GM12878 (cell line): Measurements from ENCODE around the gene SLC18A3. TPM values are rescaled to one million over a fixed set of nuclear protein-coding genes. Genes with fewer than 3 reads are reported as not detected.

Source experiments
- ATAC-seq: fragments of 200-7000 bp; cut with Tn5 transposase; 3 replicates; pipeline ENCODE4 v1.9.1; 2020; ENCODE audit warnings: mild to moderate bottlenecking, moderate library complexity
- BruUV-seq: library from RNA; stranded (reverse); fragments of 400-500 nt; replicated peaks from 2 replicates; lab custom pipeline; 2021; lab: Mats Ljungman, UMichigan
- CTCF ChIA-PET: fragments of 300-600 bp; sonication (Branson Sonifier 250); formaldehyde crosslinking; extraction: SDS; loops from one replicate; lab custom pipeline; 2021; ENCODE audit warnings: inconsistent platforms; lab: Yijun Ruan, JAX
- POLR2A ChIA-PET: fragments of 350-600 bp; formaldehyde crosslinking; extraction: SDS; loops from one replicate; lab custom pipeline; 2021; ENCODE audit warnings: inconsistent platforms; lab: Charles Lee
- RAD21 ChIA-PET: fragments of 300-600 bp; sonication (Branson Sonifier 250); formaldehyde crosslinking; loops from one replicate; lab custom pipeline; 2023; ENCODE audit warnings: antibody characterized with exemption; ENCODE audit not compliant: unreplicated experiment; lab: Charles Lee
- SMC1A ChIA-PET: fragments of 300-600 bp; sonication (Branson Sonifier 250); formaldehyde crosslinking; loops from one replicate; lab custom pipeline; 2023; ENCODE audit not compliant: unreplicated experiment, uncharacterized antibody; lab: Charles Lee
- DNase-seq: peaks from one replicate; pipeline ENCODE4 v3.0.0-alpha.2; 2011; ENCODE audit warnings: low read depth, low spot score
- FAIRE-seq: peaks from 3 replicates; lab custom pipeline; 2011; peaks lifted over from hg19 to GRCh38; lab: Jason Lieb, UNC
- H2AFZ ChIP-seq: 2 replicates; pipeline ENCODE4 v1.6.0; 2011; ENCODE audit warnings: low read depth, low read length, control low read depth; ENCODE audit not compliant: control insufficient read depth
- H3K27ac ChIP-seq: 2 replicates; pipeline ENCODE4 v1.5.1; 2011; ENCODE audit warnings: control low read depth; ENCODE audit not compliant: control insufficient read depth, insufficient read depth
- H3K27me3 ChIP-seq, 2 experiments: replicated peaks in 1 of 2; 2 replicates each; pipeline versions ENCODE4 v1.6.0 to v1.6.1; 2011; ENCODE audit warnings: low read length in 1 of 2; ENCODE audit not compliant: control insufficient read depth in 2 of 2, insufficient read depth in 2 of 2
- H3K36me3 ChIP-seq, 2 experiments: 2 replicates each; pipeline ENCODE4 v1.5.1; 2011; ENCODE audit warnings: low read length in 1 of 2; ENCODE audit not compliant: control insufficient read depth in 2 of 2, insufficient read depth in 2 of 2
- H3K4me1 ChIP-seq: 2 replicates; pipeline ENCODE4 v1.6.1; 2011; ENCODE audit warnings: mild to moderate bottlenecking, low read length, moderate library complexity, mixed read lengths; ENCODE audit not compliant: control insufficient read depth, insufficient read depth
- H3K4me2 ChIP-seq: 2 replicates; pipeline ENCODE4 v1.6.0; 2011; ENCODE audit warnings: control low read depth; ENCODE audit not compliant: control insufficient read depth, insufficient read depth
- H3K4me3 ChIP-seq: fragments of 200-600 bp; sonication (generic); 2 replicates; pipeline ENCODE4 v1.5.1; 2016
- H3K79me2 ChIP-seq: 2 replicates; pipeline ENCODE4 v1.6.0; 2011; ENCODE audit warnings: low read length; ENCODE audit not compliant: control insufficient read depth, insufficient read depth
- H3K9ac ChIP-seq: 2 replicates; pipeline ENCODE4 v1.8.0; 2011; ENCODE audit warnings: low read length, control low read depth, mixed read lengths; ENCODE audit not compliant: control insufficient read depth, insufficient read depth
- H3K9me3 ChIP-seq: replicated peaks from 3 replicates; pipeline ENCODE4 v1.5.1; 2011; ENCODE audit warnings: mild to moderate bottlenecking, low read length; ENCODE audit not compliant: control insufficient read depth, insufficient read depth
- H4K20me1 ChIP-seq: 2 replicates; pipeline ENCODE4 v1.6.0; 2011; ENCODE audit not compliant: control insufficient read depth, insufficient read depth
- GABPA ChIP-seq: IDR thresholded peaks from 2 replicates; pipeline ENCODE4 v1.6.1; 2014; ENCODE audit warnings: antibody characterized with exemption, low read depth, mild to moderate bottlenecking, inconsistent platforms
- KLF5 ChIP-seq: fragments of 450-650 bp; IDR thresholded peaks from 2 replicates; pipeline ENCODE4 v1.6.1; 2014; ENCODE audit warnings: mild to moderate bottlenecking; ENCODE audit not compliant: partially characterized antibody
- MTA2 ChIP-seq: fragments of 450-650 bp; IDR thresholded peaks from 2 replicates; pipeline ENCODE4 v1.6.1; 2016; ENCODE audit warnings: low read depth, mild to moderate bottlenecking, moderate library complexity
- NR2F1 ChIP-seq: fragments of 450-650 bp; conservative IDR thresholded peaks from 2 replicates; pipeline ENCODE4 v1.6.1; 2017; ENCODE audit warnings: mild to moderate bottlenecking
- PAX5 ChIP-seq: IDR thresholded peaks from 2 replicates; pipeline ENCODE4 v1.6.1; 2011; ENCODE audit warnings: low read depth, low read length, borderline replicate concordance
- TAF1 ChIP-seq: IDR thresholded peaks from 2 replicates; pipeline ENCODE4 v1.6.1; 2011; ENCODE audit warnings: mild to moderate bottlenecking, low read depth, low read length, borderline replicate concordance
- TBL1XR1 ChIP-seq: IDR thresholded peaks from 2 replicates; pipeline ENCODE4 v1.6.1; 2012; ENCODE audit warnings: low read depth, low read length, improper control_type of control experiment
- WGBS: methylation state at CpG from one replicate; pipeline ENCODE4 v1.1.6; 2016; ENCODE audit warnings: low lambda C conversion rate; ENCODE audit not compliant: insufficient replicate concordance, insufficient coverage; ENCODE audit errors: missing lambda C conversion rate; 5-methylcytosine and 5-hydroxymethylcytosine counted together
- in situ Hi-C: fragments of 300-500 bp; cut with MboI; formaldehyde crosslinking; loops from 9 replicates; pipeline ENCODE4 v1.14.3; 2018; ENCODE audit warnings: mixed read lengths
- intact Hi-C: fragments of 100-400 bp; cut with micrococcal nuclease; formaldehyde crosslinking; loops from one replicate; pipeline ENCODE4 v1.14.2; 2022; ENCODE audit not compliant: unreplicated experiment
- polyA plus RNA-seq, 11 experiments: library from polyadenylated mRNA; depleted of rRNA in 4 of 11; unstranded in 6 of 11; stranded (reverse) in 5 of 11; fragments of >200 nt; fragmentation: Nextera tagmentation in 4 of 11; fragmentation: Illumina TruSeq in 1 of 11; extraction: Ambion mirVana in 4 of 11; extraction: Trizol in 1 of 11; gene quantifications; 1 replicate in 1 of 11; 2 replicates in 10 of 11; pipeline versions ENCODE4 v1.2.1 to v1.2.3, GENCODE V29; 2011 to 2016; ENCODE audit warnings: inconsistent platforms in 2 of 11, missing spikeins in 2 of 11, low read depth in 1 of 11
- total RNA-seq, 4 experiments: library from RNA; depleted of rRNA in 3 of 4; stranded (reverse); fragments of >200 nt in 3 of 4; fragmentation: Illumina TruSeq in 1 of 4; extraction: Trizol in 1 of 4; gene quantifications; 2 replicates each; pipeline versions ENCODE4 v1.2.1 to v1.2.3, GENCODE V29; 2013 to 2021

SLC18A3 gene
- total and polyA plus RNA-seq, 10 of the 15 experiments (the other 5 are each of a cell fraction or from before 2014, with no cell fraction given) = not detected

DNA sequence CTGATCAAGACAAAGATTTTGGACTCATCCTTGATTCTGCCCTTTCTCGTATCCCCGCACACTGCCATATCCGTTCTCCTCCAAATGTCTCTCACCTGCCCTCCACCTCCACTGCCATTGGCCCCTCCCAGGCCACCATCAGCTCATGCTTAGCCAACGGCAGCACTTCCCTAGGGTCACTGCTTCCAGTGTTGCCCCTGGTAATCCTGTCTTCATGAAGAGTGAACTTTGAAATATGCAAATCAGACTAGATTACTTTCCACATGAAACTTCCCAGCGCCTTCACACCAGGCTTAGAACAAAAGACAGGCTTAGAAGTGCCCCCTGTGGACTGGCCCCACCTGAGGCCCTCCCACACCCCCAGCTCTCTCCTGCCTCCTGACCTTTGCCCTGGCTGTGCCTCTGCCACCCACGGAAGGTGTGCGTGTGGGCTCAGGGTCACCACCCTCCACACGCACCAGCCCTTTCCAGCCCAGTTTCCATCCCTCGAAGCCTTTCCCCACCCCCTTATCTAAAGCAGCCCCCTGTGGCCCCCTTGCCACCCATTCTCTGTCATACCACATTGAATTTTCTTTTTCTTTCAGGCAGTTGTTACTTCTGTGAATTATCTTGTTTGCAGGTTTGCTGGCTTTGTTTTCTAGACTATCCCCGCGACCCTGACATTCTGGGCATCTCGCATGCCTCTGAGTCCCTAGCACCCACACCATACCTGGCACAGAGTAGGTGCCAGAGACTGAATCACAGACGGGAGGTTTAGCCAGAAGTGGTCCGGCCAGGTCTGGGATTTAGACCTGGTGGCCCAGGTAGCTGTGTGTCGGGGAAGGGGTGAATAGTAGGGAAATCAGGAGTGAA, 42.5 kb downstream of the SLC18A3 start:
- no peaks in the 10 kb centered on the region for H3K79me2 ChIP-seq
- no peak overlapping the region for H3K4me3 ChIP-seq
- ChIA-PET CTCF (no interaction called here), POLR2A (no interaction called here), RAD21 (no interaction called here), SMC1A (no interaction called here)
- no peak overlapping the region for H3K4me2 ChIP-seq
- 48% methylated on average over 15 of the region's 15 CpGs for WGBS
- TF ChIP-seq GABPA = no peak
- no peak for TF ChIP-seq KLF5
- TF ChIP-seq NR2F1 = 0 out of 2 replicates have a peak, but pooled peaks have one; percentile 7
- TF ChIP-seq TAF1 = no peak
- no peak for TF ChIP-seq MTA2
- no peak for ATAC-seq
- FAIRE-seq = no peak
- no peaks in the 10 kb centered on the region for H3K4me1 ChIP-seq
- no peak overlapping the region for H2AFZ ChIP-seq
- in situ Hi-C loops (no loop called here), intact Hi-C loops (no loop called here)
- H3K27me3 ChIP-seq = no peaks in the 10 kb centered on the region
- DNase-seq = no peak
- no peak overlapping the region for H3K9ac ChIP-seq
- no peaks in the 10 kb centered on the region for H3K36me3 ChIP-seq
- H4K20me1 ChIP-seq = no peaks in the 10 kb centered on the region
- H3K9me3 ChIP-seq = no peaks in the 10 kb centered on the region
- H3K27ac ChIP-seq = no peak overlapping the region
- BruUV-seq = no TSS peak

DNA sequence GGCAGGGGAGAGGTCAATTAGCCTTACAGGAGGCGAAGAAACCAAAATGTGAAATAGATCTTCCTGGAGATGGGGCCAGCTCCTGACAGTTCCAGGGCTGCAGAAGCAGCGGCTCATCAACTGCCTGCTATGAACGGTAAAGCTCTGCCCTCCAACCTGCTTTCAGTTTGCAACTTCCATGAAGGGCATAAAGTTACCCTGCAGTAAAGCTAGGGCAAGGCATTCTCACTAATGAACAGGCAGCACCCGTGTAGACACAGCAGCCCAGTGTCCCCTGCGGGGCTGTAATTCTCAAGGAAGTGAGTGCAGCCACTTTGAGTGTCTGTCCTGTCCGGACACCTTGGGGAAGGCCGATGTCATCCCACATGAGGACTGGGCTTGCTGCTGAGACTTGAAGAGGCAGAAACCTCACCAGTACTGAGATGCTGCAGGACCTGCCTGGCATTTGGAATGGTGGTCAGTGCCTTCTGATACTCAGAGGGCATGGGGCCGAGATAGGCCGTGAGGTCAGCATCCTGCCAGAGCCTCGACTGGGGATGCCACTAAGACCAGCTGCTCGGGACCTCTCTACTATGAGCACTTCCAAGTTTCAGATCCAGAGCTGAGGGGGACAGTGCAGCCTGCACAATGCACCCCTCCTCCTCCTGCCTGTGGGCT, 43.3 kb downstream of the SLC18A3 start:
- Histone ChIP-seq H3K4me2 (no peak overlapping the region), H3K79me2 (no peaks in the 10 kb centered on the region), H3K27me3 (no peaks in the 10 kb centered on the region), H3K36me3 (no peaks in the 10 kb centered on the region), H3K27ac (no peak overlapping the region), H2AFZ (no peak overlapping the region), H3K9ac (no peak overlapping the region), H4K20me1 (no peaks in the 10 kb centered on the region), H3K9me3 (no peaks in the 10 kb centered on the region; the same call in 2 of the 3 replicates), H3K4me3 (no peak overlapping the region), H3K4me1 (no peaks in the 10 kb centered on the region)
- FAIRE-seq = no peak
- intact Hi-C loops = no loop called here
- ChIA-PET SMC1A (no interaction called here), RAD21 (no interaction called here), CTCF (no interaction called here), POLR2A (no interaction called here)
- TF ChIP-seq PAX5 = no peak
- no peak for TF ChIP-seq TBL1XR1
- DNase-seq = no peak
- BruUV-seq = no TSS peak
- WGBS = 34% methylated on average over 10 of the region's 11 CpGs
- in situ Hi-C loops = no loop called here
- no peak for ATAC-seq
